GM18526 (cell line): Measurements from ENCODE around the gene ZBTB37.

Source experiments
- POLR2A ChIP-seq: IDR thresholded peaks from 3 replicates; pipeline ENCODE4 v1.6.1; 2011; ENCODE audit not compliant: insufficient read length; ENCODE audit errors: extremely low read depth

ZBTB37 gene

DNA sequence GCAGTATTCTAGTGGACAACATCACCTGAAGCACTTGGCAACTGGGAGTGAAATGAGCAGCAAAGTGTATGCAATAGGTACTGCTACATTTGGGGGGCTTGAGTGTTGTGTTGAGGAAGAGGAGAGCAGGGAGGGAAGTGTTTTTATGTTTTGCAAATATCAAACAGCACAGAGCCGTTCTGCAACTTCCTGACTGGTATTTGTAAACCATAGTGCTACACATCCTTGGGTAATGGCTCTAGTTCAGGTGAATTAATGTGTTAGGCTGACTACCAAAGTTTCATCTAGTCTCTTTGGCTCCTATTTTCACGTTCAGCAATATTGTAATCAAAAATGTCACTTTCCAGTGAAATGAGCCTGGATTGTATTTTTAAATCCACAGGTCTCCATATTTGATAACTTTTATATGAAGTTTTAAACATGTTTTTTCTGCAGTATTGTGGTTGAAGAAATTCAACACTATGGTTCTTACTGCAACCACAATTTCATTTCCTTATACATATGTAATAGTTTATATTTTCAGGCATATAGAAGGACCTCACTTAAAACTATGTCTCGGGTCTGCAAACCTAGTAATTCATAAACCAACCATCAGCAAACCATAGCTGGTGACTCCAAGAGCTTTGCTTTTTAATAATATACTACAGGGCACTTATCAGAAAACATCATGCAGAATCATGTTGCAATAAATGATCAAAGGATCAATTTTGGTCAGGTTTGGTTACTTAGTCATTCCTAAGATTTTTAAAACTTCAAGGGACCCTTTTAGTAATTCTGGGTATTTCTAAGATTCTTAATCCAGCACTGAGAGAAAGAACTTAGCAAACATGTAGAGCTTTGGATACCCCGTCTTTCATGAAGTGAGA, 18.8 kb downstream of the ZBTB37 start:
- no peak for TF ChIP-seq POLR2A

DNA sequence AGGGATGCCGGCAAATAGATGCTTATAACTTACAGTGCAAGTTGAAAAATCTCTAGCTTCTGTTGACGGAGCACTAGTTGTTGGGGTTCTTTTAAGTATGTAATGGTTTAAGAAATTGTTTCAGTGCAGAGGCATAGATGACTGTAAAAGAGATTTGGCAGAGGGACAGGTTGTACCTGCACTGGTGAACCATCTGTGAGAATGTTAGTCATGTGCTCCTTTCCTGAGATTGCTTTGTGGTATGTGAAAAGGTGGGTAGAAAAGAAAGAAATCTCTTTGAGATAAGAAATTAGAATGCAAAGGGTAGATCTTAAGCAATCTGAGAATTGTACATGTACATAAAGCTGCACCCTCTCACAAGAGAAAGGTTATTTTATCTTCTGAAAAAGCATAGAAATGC, 19.4 kb downstream of the ZBTB37 start:
- no peak for TF ChIP-seq POLR2A

DNA sequence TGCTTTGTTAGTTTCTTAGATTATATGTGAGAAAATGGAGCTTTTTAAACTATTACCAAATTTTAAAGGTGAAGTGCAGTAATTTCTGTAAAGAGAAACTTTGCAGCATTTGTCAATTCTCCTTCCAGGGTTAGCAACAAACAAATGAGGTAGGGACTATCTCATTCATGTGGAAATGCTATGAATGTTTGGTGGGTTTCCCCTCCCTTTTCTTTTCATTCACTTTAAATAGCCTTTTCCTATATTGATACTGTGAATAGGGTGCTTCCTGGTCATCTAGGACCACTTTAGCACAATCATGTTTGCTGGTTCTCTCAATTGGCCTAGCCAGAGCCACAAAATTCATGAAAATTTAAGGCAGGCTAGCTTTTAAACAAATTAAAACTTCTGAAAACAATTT, 20.6 kb downstream of the ZBTB37 start:
- TF ChIP-seq POLR2A, result no peak

DNA sequence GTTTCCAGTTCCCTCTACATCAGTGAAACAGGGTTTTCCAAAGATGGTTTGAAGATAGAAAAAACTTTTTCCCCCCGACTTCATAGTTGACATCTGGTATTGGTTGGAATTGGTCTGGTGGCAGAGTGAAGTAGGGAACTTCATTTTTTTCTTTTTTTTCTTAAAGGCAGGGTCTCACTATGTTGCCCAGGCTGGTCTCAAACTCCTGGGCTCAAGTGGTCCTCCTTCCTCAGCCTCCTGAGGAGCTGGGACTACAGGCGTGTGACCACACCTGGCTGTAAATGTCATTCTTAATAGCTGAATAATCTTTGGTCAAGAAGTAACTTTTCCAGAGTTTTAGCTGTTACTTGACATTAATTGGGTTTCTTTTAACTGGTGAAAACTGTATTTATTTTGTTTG, 21.7 kb downstream of the ZBTB37 start:
- no peak for TF ChIP-seq POLR2A

DNA sequence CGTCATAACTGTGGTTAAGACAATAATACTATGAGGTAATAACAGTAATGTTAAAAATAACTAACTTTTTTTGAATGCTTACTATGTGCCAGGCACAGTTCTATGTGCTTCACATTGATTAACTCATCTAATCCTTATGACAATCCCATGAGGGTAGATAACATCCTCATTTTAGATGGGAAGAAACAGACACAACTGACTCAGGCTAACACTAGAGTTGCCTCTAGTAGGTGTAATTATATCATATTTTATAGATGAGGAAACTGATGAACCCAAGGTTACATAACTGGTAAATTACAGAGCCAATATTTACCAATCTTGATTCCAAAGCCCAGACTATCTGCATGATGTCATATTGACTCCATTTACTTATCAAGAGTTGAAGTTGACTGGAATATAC, 25.4 kb downstream of the ZBTB37 start:
- no peak for TF ChIP-seq POLR2A

DNA sequence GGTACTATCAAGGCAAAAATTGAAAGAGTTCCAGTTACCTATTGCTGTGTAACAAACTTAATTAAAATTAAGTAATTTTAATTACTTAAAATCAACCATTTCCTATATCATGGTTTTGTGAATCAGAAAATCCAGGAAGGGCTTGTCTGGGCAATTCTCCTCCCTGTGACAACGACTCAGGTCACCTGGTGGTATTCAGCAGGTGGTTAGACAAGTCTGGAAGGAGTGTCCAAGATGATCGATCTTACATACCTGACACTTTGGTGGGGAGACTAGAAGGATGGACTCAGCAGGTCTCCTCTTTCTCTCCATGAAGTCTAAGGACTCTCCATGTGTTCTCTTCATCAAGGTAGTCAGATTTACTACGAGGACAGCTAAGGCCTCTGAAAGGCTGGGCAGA, 26.0 kb downstream of the ZBTB37 start:
- TF ChIP-seq POLR2A, result no peak

DNA sequence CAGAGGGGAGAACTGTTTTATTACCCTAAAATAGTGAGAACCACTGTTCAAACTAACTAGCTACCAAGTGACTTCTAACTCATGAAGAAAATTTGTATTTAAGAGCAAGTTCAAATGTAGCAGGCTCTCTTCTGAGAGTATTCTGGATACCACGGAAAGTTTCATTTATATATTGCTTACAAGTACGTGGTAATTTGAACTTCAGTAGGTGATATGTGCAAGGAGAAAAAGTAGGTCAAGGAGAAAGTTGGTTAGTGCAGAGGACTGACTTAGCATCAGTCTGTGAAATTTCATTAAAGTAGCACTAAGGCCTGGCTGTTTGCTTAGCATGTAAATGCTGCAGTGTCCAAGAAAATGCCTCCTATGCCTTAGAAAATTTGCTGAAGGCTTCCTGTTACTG, 32.2 kb downstream of the ZBTB37 start:
- TF ChIP-seq POLR2A, result no peak

DNA sequence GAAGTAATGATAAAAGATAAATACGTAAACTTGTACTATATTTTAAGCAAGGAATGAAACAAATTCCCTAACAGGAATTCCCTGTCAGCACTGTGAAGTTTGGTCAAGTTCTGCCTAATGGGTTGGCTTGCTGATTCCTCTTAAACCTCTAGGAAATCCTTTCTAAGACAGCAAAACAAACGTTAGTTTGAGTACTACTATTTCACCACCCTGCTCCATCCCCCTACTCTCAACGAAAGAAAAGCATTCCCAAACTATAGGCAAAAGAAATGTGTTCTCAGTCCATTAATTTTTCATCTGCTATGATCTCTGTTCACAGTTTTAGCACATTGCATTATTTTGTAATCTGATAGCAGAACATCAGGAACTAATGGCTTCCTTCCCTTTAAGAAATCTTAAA, 32.8 kb downstream of the ZBTB37 start:
- TF ChIP-seq POLR2A, result no peak

DNA sequence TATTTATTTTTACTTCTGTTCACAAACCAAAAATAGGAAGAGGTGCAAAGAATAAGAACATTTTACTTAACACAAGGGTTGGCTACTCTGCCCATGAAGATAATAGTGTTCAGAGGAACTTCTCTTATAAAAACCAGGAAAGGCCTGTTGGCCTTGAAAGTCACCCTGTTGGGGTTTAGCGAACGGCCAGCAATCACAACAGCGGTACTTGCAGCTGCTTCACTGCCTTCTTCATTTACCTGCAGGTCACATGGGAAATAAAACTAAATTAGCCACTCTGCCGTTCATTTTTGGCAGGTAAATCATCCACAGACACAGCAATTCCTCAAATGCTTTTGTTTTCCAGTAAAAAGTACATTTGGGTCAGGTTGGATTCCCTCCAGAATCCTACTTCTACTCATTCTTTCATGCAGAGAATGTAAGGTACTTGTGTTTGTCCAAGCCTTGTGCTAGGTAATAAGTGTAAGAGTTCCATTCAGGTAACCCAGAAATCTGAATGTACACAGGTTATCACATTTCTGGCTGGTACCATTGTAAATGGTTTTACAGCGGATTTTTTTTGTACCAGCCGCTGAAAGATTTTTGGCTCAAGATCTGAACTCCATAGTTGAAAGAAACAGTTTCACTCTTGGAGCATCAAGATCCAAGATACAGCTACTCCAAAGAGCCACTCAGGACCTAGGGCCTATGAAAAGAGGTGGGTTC, 35.8 kb downstream of the ZBTB37 start:
- no peak for TF ChIP-seq POLR2A

DNA sequence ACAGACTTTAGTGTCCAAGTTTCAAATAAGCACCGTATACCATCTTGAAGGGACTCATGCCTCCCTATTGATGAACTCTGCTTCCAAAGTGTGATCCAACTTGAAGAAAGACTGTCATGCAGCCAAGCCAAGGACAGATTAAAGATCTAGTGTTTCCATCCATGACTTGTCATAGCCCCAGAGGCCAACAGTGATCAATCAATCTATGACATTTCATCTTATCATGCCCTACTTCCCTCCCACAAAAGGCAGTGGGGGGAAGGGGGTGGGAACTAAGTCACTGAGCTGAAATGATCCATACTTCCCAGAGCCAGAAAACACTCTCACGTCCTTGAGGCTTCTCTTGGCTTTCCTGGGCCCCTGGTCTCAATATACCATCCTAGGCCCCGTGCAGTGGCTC, 44.9 kb downstream of the ZBTB37 start:
- TF ChIP-seq POLR2A, result no peak

DNA sequence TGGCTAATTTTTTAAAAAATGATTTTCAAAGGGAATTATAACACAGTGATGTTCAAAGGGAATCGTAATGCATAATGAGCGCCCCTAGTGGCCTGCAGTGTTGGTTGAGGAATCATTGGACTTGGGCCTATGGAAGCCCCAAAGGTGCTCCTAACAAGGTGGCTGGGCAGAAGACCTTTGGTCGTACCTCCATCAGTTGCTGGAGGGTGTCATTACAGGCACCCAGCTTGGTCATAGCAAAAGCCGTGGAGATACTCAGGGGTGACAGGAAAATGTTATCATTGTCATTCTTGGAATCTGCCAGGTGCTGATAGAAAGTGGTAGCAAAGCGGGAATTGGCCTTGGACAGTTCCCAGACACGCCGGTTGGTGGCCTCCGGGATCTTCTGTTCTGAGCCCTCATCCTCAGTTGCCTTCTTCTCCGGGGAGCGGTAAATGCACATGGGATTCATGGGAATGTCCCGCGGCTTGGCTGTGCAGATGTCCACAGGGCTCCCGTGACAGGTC, 46.2 kb downstream of the ZBTB37 start:
- no peak for TF ChIP-seq POLR2A

DNA sequence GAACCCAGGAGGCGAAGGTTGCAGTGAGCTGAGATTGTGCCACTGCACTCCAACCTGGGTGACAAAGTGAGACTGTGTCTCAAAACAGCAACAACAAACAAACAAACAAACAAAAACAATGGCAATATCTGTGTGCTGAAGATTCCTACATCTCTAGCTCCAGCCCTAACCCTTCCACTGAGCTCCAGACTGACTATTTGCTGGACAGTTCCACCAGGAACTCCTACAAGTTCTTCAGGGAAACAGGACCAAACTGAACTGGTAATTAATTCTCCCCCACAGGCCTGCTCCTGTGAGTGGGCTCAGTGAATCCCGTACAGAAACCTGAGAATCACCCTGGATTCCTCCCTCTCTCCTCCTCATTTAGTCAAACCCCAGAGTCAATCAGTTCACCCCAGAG, 47.4 kb downstream of the ZBTB37 start:
- TF ChIP-seq POLR2A, result no peak

DNA sequence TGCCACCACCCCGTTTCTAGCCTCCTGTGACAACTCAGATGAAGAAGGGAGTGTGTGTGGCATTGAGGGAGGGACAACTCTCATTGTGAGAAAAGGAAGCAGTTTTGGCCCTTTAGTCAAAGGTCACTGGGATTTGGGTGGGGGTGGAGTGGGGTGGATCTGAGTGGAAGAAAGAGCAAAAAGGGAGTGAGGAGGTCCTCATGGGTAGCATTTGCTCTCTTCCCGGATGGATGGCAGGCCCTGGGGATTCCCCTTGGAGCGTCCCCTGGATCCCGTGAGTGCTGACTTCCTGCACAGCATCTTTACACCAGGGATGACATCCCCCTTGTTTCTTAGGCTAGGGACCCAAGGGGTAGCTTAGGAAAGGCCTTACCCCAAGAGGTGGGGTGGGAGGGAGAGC, 48.5 kb downstream of the ZBTB37 start:
- no peak for TF ChIP-seq POLR2A

DNA sequence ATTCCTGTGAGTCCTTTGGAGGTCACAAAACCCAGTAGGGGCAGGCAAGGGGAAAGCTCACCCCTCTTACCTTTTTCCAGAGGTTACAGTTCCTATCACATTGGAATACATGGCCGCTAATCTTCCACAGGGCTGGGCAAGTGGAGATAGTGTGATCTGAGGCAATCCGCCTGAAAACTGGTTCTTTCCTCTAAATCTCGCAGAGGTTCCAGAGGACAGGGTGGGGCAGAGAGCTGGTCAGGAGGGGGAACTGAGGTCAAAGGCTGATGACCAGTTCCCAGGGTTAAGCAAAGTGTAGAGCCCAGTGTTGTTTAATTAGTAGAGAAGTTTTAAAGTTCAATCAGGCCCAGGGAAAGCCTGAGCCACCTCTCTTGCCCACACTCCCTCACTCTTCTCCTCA, 49.0 kb downstream of the ZBTB37 start, which contains the start of gene SERPINC1:
Gene SERPINC1 (minus strand): TSS at position 179 of the 400 bp plus-strand sequence. CDS start 68 bp downstream, at position 111.
- TF ChIP-seq POLR2A, result no peak

DNA sequence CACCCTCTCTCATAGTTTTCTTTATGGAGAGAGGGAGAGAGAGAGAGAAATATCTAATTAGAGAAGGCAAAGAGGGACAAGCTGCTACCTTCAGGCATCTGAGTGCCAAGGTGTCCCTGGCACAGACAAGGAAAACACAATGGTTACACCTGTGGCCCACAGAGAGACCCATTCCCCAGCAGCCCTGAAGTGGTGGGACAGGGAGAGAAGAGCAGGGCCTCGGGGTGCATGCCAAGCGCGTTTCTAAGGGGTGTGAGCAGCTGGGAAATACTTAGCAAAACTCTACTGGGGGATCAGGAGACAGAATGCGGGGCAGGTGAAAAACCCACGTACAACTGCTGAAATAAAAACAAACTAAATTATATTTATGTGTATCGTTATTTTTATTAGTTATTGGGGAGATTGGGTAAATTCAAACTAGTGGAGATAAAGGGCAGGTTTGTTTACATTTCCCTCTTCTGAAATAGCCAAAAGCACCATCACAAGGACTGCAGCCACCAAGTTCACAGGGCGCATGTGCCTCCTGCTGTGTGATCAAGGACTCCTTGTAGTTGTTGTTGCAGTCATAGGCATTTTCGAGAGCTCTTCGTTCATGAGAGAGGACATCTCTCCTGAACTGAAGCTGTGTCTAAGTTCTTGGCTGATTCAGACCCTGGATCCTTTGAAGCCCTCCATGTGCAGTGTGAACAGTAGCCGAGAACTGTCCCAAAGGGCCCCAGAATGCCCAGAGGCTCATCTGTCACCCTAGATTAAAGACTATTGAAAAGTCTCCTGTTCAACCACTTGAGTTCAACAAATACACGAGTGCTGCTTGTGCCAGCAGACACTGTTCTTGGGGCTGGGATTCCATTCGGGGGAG, 49.7 kb downstream of the ZBTB37 start:
- no peak for TF ChIP-seq POLR2A
